ENCODE results near the gene ABCC11.

- TF ChIP-seq POLR2A (IDR thresholded peaks at IDR 0.05) (no peak), CTCF (IDR thresholded peaks at IDR 0.05 in 8 of 11, conservative IDR thresholded peaks at IDR 0.05 in 3 of 11) (no peak)
Measured at GRCh38 chr16:48126801-48127644, 120.3 kb downstream of the ABCC11 start.

Data from spleen (tissue), 7 donors.